NCI-H128 (cell line): ENCODE results near the gene KLHL40.
"Not testable (repeated sequence)": the region's sequence is repeated elsewhere in the genome, so short reads cannot be mapped to it uniquely, and the experiment has no call there.

Source experiments
- DNase-seq: peaks from one replicate; lab custom pipeline; 2025; ENCODE audit not compliant: unreplicated experiment; lab: John Stamatoyannopoulos, UW

Gene KLHL40

GRCh38 chr3:42717306-42717705 is 32.0 kb downstream of the KLHL40 start:
- DNase-seq: no peak

- no peak for DNase-seq
Measured at GRCh38 chr3:42718338-42718737, 33.0 kb downstream of the KLHL40 start.

GRCh38 chr3:42719002-42719401 is 33.7 kb downstream of the KLHL40 start:
- no peak for DNase-seq

GRCh38 chr3:42720126-42720525 is 34.8 kb downstream of the KLHL40 start:
- no peak for DNase-seq

DNA sequence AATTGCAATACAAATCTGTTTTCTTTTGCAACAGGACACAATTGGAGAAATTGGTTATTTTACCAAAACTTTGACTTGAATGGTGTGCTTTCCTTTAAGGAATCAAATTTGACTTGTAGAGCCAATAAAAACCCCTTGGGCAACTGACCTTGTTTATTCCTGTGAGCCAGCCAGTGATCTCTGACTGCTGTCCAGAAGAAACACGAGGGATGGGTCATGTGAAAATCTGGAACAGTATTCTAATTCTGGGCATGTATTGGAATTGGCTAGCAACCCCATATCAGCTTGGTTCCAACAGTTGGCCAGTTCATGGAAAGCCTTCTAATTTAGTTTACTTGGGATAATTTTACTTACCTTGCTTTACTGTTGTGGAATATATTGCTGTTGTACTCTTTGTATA is 36.4 kb downstream of the KLHL40 start:
- no peak for DNase-seq

DNA sequence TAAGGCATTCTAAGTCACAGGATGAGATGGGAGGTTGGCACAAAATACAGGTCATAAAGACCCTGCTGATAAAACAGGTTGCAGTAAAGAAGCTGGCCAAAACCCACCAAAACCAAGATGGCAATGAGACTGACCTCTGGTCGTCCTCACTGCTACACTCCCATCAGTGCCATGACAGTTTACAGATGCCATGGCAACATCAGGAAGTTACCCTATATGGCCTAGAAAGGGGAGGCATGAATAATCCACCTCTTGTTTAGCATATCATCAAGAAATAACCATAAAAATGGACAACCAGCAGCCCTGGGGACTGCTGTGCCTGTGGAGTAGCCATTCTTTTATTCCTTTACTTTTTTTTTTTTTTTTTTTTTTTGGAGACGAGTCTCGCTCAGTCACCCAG is 37.1 kb downstream of the KLHL40 start:
- not testable (repeated sequence) for DNase-seq

GRCh38 chr3:42723219-42723618 is 37.9 kb downstream of the KLHL40 start:
- DNase-seq: no peak

DNA sequence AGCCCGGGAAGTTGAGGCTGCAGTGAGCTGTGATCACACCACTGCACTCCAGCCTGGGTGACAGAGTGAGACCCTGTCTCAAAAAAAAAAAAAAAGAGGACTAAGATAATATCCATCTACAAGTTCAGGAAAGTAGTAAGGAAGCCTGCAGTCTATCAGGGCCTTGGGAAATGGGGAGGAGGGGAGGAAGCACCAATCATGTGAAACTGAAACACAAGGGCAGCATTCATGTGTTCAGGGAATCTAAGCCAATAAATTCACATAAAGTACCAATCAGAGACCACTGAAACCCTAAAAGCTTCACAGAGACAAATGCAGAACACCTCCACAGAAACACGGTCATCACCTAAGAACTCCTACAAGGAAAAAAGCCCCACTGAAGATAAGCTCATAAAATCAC is 40.1 kb downstream of the KLHL40 start:
- DNase-seq: no peak

GRCh38 chr3:42728056-42728455 is 42.7 kb downstream of the KLHL40 start:
- no peak for DNase-seq

- no peak for DNase-seq
Measured at GRCh38 chr3:42728668-42729364, 43.5 kb downstream of the KLHL40 start.

GRCh38 chr3:42729404-42730145 is 44.2 kb downstream of the KLHL40 start:
- no peak for DNase-seq

GRCh38 chr3:42730294-42730693 is 45.0 kb downstream of the KLHL40 start:
- no peak for DNase-seq

- no peak for DNase-seq
Measured at GRCh38 chr3:42730706-42731420, 45.5 kb downstream of the KLHL40 start.

- no peak for DNase-seq
Measured at GRCh38 chr3:42731476-42732195, 46.3 kb downstream of the KLHL40 start.

- no peak for DNase-seq
Measured at GRCh38 chr3:42732196-42732828, 47.0 kb downstream of the KLHL40 start.

GRCh38 chr3:42732829-42733459 is 47.6 kb downstream of the KLHL40 start:
- no peak for DNase-seq

GRCh38 chr3:42733501-42734262 is 48.3 kb downstream of the KLHL40 start:
- DNase-seq: no peak

DNA sequence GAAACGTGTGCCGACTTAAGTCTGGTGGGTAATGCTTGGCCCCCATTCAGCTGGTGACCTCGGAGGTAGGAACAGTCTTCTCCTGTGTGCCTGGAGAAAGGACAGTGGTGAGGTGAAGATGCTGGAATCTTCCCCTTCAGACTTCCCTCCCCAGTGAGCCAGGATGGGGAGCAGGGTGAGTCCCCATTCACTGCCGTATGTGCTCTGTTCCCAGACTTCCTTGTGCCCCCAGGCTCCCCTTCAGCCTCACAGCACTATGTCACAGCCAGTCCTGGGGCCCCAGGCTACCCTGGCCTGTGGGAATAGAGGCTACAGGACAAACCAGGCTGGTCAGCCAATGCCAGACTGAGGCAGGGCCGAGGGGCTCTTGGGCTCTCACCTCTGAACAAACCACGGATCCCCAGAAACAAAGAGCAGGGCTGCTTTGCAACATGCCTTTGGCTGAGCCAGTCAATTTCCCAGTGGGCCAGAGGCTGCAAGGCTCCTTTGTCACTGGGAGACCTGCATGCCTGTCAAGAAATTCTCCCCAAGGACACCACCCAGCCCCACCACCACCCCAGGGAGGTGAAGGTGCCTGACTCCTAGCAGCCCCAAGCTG is 49.0 kb downstream of the KLHL40 start:
- DNase-seq: no peak

- DNase-seq: no peak
Measured at GRCh38 chr3:42735019-42735418, 49.7 kb downstream of the KLHL40 start.
